GM19239 (cell line): Measurements from ENCODE around the gene CNTN4.
A peak's percentile ranks its signal among the peaks of the same experiment; 100 is the strongest.

Source experiments
- DNase-seq: peaks from one replicate; pipeline ENCODE4 v3.0.0; 2011; ENCODE audit warnings: low spot score; ENCODE audit not compliant: insufficient read length
- FAIRE-seq: peaks from 2 replicates; lab custom pipeline; 2011; peaks lifted over from hg19 to GRCh38; lab: Jason Lieb, UNC

CNTN4 gene

GRCh38 chr3:2148561-2149340 lies 50.1 kb downstream of the CNTN4 start:
- DNase-seq (no peak), FAIRE-seq (no peak)

GRCh38 chr3:2153053-2153452 lies 54.4 kb downstream of the CNTN4 start:
- DNase-seq (no peak), FAIRE-seq (no peak)

GRCh38 chr3:2153547-2153946 lies 54.9 kb downstream of the CNTN4 start:
- FAIRE-seq (no peak), DNase-seq (no peak)

GRCh38 chr3:2154621-2155020 lies 56.0 kb downstream of the CNTN4 start:
- FAIRE-seq, result no peak
- no peak for DNase-seq

- peak; percentile 3 for DNase-seq
Measured at GRCh38 chr3:2156244-2156847, 57.7 kb downstream of the CNTN4 start.

GRCh38 chr3:2158828-2159227 lies 60.2 kb downstream of the CNTN4 start:
- FAIRE-seq (no peak), DNase-seq (no peak)

More at GRCh38 chr3:2156244-2156847, 57.7 kb downstream of the CNTN4 start:
- no peak for FAIRE-seq

- DNase-seq, result no peak
- FAIRE-seq, result no peak
Measured at GRCh38 chr3:2166552-2166951, 67.9 kb downstream of the CNTN4 start.

- FAIRE-seq (no peak), DNase-seq (no peak)
Measured at GRCh38 chr3:2172561-2173171, 74.0 kb downstream of the CNTN4 start.

- FAIRE-seq (no peak), DNase-seq (no peak)
Measured at GRCh38 chr3:2180634-2181033, 82.0 kb downstream of the CNTN4 start.

- DNase-seq (no peak), FAIRE-seq (no peak)
Measured at GRCh38 chr3:2198776-2199279, 100.2 kb downstream of the CNTN4 start.

GRCh38 chr3:2204054-2204453 lies 105.4 kb downstream of the CNTN4 start:
- FAIRE-seq, result no peak
- DNase-seq, result no peak

- DNase-seq (no peak), FAIRE-seq (no peak)
Measured at GRCh38 chr3:2205692-2206091, 107.0 kb downstream of the CNTN4 start.

- no peak for FAIRE-seq
- DNase-seq, result no peak
Measured at GRCh38 chr3:2206536-2206935, 107.9 kb downstream of the CNTN4 start.

- FAIRE-seq (no peak), DNase-seq (no peak)
Measured at GRCh38 chr3:2211568-2211967, 112.9 kb downstream of the CNTN4 start.

GRCh38 chr3:2212206-2212605 lies 113.5 kb downstream of the CNTN4 start:
- no peak for FAIRE-seq

GRCh38 chr3:2218375-2218774 lies 119.7 kb downstream of the CNTN4 start:
- FAIRE-seq (no peak), DNase-seq (no peak)

More at GRCh38 chr3:2212206-2212605, 113.5 kb downstream of the CNTN4 start:
- DNase-seq, result no peak

GRCh38 chr3:2218816-2219215 lies 120.2 kb downstream of the CNTN4 start:
- no peak for DNase-seq
- FAIRE-seq, result no peak

GRCh38 chr3:2236203-2236602 lies 137.5 kb downstream of the CNTN4 start:
- DNase-seq, result no peak

GRCh38 chr3:2244137-2244536 lies 145.5 kb downstream of the CNTN4 start:
- DNase-seq (no peak), FAIRE-seq (no peak)

More at GRCh38 chr3:2236203-2236602, 137.5 kb downstream of the CNTN4 start:
- no peak for FAIRE-seq

- DNase-seq (no peak), FAIRE-seq (no peak)
Measured at GRCh38 chr3:2246873-2247648, 148.4 kb downstream of the CNTN4 start.
